ENCODE results near the gene MSANTD3. TPM values are rescaled to one million over a fixed set of nuclear protein-coding genes. Genes with fewer than 3 reads are reported as not detected.

The MSANTD3 gene
- total RNA-seq, 2 donors from 2014 or later: 26.4 to 59.4 TPM

DNA sequence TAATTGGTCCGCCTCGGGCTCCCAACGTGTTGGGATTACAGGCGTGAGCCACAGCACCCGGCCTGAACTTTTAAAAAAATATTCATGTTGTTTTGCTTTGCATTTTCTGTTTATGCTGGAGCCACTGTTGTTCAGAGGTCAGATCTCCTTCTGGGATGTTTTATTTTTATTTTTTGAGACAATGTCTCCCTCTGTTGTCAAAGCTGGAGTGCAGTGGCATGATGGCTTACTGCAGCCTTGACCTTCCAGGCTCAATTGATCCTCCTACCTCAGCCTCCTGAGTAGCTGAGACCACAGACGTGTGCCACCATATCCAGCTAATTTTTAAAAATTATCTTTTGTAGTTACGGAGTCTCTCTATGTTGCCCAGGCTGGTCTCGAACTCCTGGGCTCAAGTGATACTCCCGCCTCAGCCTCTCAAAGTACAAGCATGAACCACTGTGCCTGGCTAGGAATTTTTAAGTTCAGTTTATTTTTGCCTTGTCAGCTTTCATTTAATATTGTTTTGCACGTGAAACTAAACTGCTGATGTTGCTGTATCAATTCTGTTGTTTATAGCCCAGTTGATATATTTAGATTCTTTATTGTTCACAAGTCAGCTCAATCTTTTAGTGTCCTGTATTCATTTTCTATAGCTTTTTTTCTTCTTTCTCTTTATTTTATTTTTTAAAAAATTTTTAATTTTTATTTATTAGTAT, 59.7 kb downstream of the MSANTD3 start:
- intact Hi-C loops (cut with DNase I): no loop called here

GRCh38 chr9:100488177-100488576, 61.2 kb downstream of the MSANTD3 start:
- DNase-seq (ENCODE audit: low spot score): no peak
- intact Hi-C loops (cut with DNase I): no loop called here

More for the DNA sequence above, 59.7 kb downstream of the MSANTD3 start:
- no peak for DNase-seq (ENCODE audit: low spot score)

DNA sequence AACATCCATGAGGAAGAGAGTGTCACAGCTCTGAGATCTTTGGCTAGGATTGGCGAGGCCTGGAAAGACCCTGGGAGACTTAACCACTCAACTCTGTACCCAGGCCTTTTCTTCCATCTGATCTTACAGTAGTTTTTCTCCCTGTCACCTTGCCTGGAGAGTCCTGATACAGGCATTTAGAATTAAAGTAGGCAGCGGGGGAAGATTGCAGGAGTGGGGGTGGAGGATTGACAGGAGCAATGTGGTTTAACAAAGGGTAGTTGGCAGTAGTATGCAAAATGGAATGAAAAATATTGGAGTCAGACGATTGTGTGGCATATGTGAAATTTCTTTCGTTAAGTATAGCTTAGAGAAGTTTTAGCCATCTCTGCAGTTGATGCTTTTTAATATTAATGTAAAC, 62.9 kb downstream of the MSANTD3 start:
- intact Hi-C loops (cut with DNase I): no loop called here
- no peak for DNase-seq (ENCODE audit: low spot score)

DNA sequence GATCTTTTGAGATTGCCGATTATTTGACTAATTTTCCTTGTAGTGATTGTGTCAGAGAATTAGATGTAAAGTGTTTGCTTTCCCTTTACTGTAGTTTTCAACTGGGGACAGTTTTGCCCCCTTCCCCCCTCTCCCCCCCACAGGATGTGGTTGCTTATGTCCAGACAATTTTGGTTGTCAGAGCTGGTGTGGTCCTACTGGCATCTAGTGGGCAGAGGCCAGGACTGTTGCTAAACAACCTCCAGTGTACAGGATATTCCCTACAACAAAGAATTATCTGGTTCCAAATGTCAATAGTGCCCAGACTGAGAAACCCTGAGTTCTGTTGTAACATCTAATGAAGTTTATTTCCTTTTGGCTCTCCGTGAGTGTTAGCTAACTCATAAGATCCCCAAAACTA, 66.0 kb downstream of the MSANTD3 start:
- no peak for DNase-seq (ENCODE audit: low spot score)
- intact Hi-C loops (cut with DNase I): no loop called here

GRCh38 chr9:100498592-100498991, 71.6 kb downstream of the MSANTD3 start:
- DNase-seq (ENCODE audit: low spot score): no peak
- intact Hi-C loops (cut with DNase I): no loop called here

DNA sequence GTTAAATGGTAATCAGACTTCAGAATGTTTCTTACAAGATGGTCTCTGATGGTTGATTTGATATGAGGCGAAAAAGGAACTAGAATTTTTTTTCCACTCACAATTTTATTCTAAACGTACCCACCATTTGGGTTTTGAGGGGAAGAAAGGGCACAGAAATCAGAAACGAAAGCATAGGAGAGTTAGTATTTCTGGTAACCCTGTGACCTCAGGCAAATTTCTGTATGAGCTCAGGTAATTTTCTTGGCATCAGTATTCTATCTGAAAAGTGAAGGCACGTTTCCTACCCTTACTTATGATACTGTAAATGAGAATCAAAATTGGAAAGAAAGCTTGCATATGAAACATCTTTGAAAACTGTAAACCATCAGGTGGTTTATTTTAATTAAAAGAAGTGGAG, 72.5 kb downstream of the MSANTD3 start:
- no peak for DNase-seq (ENCODE audit: low spot score)
- intact Hi-C loops (cut with DNase I): no loop called here

- DNase-seq (ENCODE audit: low spot score): no peak
- intact Hi-C loops (cut with DNase I): no loop called here
Observed at GRCh38 chr9:100499866-100500265, 72.9 kb downstream of the MSANTD3 start.

Other genes starting within 250 kb of the MSANTD3 start
- 10 to 100 TPM in 1 of 2 donors, 1 to 10 TPM in 1; 9.9 to 11.2 TPM for gene TEX10, start 74.2 kb upstream of the MSANTD3 start, total RNA-seq
- gene TMEFF1, start 46.0 kb downstream of the MSANTD3 start, total RNA-seq: 1 to 10 TPM in 1 of 2 donors, under 1 TPM in 1; 0.37 to 1.5 TPM
- gene CAVIN4, start 150.9 kb downstream of the MSANTD3 start, total RNA-seq: 1 to 10 TPM in 1 of 2 donors, under 1 TPM in 1; 0.51 to 1.5 TPM